HEK293T (cell line): ENCODE measurements around the gene ROPN1L.

Experiments
- CTCF ChIA-PET: fragments of 350-600 bp; formaldehyde crosslinking; extraction: SDS; loops from one replicate; lab custom pipeline; 2021; ENCODE audit warnings: antibody characterized with exemption, inconsistent platforms; lab: Yijun Ruan, JAX
- POLR2A ChIA-PET: fragments of 350-600 bp; formaldehyde crosslinking; extraction: SDS; loops from one replicate; lab custom pipeline; 2020; ENCODE audit warnings: antibody characterized with exemption, inconsistent platforms; lab: Yijun Ruan, JAX
- DNase-seq: peaks from one replicate; pipeline ENCODE4 v3.0.0; 2012; ENCODE audit warnings: mixed read lengths; ENCODE audit errors: extremely low spot score
- ARNT ChIP-seq: fragments of 450-650 bp; IDR thresholded peaks from 2 replicates; pipeline ENCODE4 v1.6.1; 2017; ENCODE audit warnings: mild to moderate bottlenecking
- BHLHE40 ChIP-seq: fragments of 450-650 bp; IDR thresholded peaks from 2 replicates; pipeline ENCODE4 v1.6.1; 2016; ENCODE audit warnings: mild to moderate bottlenecking, moderate library complexity, borderline replicate concordance
- CTBP1 ChIP-seq: fragments of 450-650 bp; IDR thresholded peaks from 2 replicates; pipeline ENCODE4 v1.6.1; 2016; ENCODE audit warnings: borderline replicate concordance
- ELF4 ChIP-seq: fragments of 450-650 bp; IDR thresholded peaks from 2 replicates; pipeline ENCODE4 v1.6.1; 2017; ENCODE audit warnings: antibody characterized with exemption
- FOXA1 ChIP-seq: fragments of 450-650 bp; IDR thresholded peaks from 2 replicates; pipeline ENCODE4 v1.6.1; 2016; ENCODE audit warnings: mild to moderate bottlenecking
- FOXK2 ChIP-seq: fragments of 450-650 bp; IDR thresholded peaks from 2 replicates; pipeline ENCODE4 v1.6.1; 2016; ENCODE audit warnings: mild to moderate bottlenecking
- FOXM1 ChIP-seq: fragments of 450-650 bp; IDR thresholded peaks from 2 replicates; pipeline ENCODE4 v1.6.1; 2017; ENCODE audit warnings: mild to moderate bottlenecking, borderline replicate concordance
- HDGF ChIP-seq: fragments of 450-650 bp; IDR thresholded peaks from 2 replicates; pipeline ENCODE4 v1.6.1; 2017; ENCODE audit warnings: antibody characterized with exemption, borderline replicate concordance
- L3MBTL2 ChIP-seq: fragments of 450-650 bp; conservative IDR thresholded peaks from 2 replicates; pipeline ENCODE4 v1.6.1; 2016; ENCODE audit warnings: mild to moderate bottlenecking
- LEF1 ChIP-seq: fragments of 450-650 bp; IDR thresholded peaks from 2 replicates; pipeline ENCODE4 v1.6.1; 2017; ENCODE audit warnings: mild to moderate bottlenecking, borderline replicate concordance
- NFRKB ChIP-seq: fragments of 450-650 bp; IDR thresholded peaks from 2 replicates; pipeline ENCODE4 v1.6.1; 2016; ENCODE audit warnings: mild to moderate bottlenecking, moderate library complexity
- SP1 ChIP-seq: fragments of 450-650 bp; IDR thresholded peaks from 2 replicates; pipeline ENCODE4 v1.6.1; 2017
- SUZ12 ChIP-seq: fragments of 450-650 bp; IDR thresholded peaks from 2 replicates; pipeline ENCODE4 v1.6.1; 2016; ENCODE audit warnings: mild to moderate bottlenecking
- TARDBP ChIP-seq: fragments of 450-650 bp; IDR thresholded peaks from 2 replicates; pipeline ENCODE4 v1.6.1; 2016
- ZNF384 ChIP-seq: fragments of 450-650 bp; IDR thresholded peaks from 2 replicates; pipeline ENCODE4 v1.6.1; 2016
- TF ChIP-seq, protein P1 (sequence below): fragments of 450-650 bp; IDR thresholded peaks from 2 replicates; pipeline ENCODE4 v1.6.1; 2016

The ROPN1L gene

DNA sequence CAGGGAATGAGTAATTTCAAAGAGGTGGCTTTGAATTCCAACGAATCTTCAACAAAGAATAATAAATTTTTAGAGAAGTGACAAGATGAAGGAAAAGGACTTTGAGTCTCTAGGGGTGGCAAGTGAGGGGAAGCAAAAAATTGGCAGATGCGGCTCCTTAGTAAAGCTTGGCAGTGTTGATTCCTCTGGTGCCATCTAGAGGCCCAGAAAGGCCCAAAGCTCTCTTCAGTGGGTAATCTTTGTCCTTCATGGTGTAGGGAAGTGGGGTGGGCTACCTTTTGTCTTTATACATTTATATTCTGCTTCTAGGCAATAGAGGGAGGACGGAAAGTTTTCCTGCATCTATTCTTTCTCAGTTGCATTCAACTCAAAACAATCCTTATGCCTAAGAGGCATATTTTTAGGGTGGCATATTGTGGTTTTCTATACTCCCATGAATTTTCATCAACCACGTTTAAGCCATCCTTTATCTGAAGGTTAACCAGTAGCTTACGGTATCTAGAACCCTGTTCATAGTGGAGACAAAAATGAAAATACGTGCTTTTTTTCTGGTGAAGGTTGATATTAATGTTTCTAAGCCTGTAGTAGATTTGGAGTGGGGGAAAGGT, 17.5 kb upstream of the ROPN1L start:
- POLR2A ChIA-PET: interaction anchor here (1.3 kb wide), 1 partner anchor 9 kb away, joined by 4 read pairs; no protein-coding TSS in a partner anchor

DNA sequence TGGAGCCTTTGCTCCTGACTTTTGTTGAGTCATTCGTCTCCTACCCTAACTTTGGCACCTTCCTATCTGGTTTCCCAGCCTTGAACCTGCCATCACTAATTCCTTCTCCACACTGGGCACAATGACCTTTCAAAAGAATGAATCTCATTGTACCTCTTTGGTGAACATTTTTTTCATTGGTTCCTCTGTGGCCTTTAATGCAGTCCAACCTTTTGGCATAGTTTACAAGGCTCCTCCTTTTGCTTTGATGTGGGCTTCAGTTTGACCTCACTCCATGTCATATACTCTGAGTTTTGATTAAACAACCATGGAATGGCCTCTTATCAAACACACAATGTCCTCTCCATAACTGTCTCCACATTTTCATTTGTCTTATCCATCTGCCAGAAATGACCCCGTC, 14.5 kb upstream of the ROPN1L start:
- CTCF ChIA-PET: no interaction called here
- POLR2A ChIA-PET: no interaction called here
- no peak for TF ChIP-seq CTBP1
- TF ChIP-seq SP1: no peak
- no peak for TF ChIP-seq SUZ12
- no peak for TF ChIP-seq FOXK2
- no peak for TF ChIP-seq ELF4
- TF ChIP-seq, protein P1, sequence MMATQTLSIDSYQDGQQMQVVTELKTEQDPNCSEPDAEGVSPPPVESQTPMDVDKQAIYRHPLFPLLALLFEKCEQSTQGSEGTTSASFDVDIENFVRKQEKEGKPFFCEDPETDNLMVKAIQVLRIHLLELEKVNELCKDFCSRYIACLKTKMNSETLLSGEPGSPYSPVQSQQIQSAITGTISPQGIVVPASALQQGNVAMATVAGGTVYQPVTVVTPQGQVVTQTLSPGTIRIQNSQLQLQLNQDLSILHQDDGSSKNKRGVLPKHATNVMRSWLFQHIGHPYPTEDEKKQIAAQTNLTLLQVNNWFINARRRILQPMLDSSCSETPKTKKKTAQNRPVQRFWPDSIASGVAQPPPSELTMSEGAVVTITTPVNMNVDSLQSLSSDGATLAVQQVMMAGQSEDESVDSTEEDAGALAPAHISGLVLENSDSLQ: no peak
- no peak for TF ChIP-seq ARNT
- TF ChIP-seq ZNF384: no peak
- TF ChIP-seq HDGF: no peak
- TF ChIP-seq L3MBTL2: no peak
- TF ChIP-seq FOXA1: no peak
- TF ChIP-seq BHLHE40: no peak
- TF ChIP-seq TARDBP: no peak
- DNase-seq: no peak

More for the DNA sequence above, 17.5 kb upstream of the ROPN1L start:
- no peak for TF ChIP-seq BHLHE40
- no peak for TF ChIP-seq NFRKB
- no peak for TF ChIP-seq ELF4
- TF ChIP-seq SUZ12: no peak
- TF ChIP-seq FOXM1: no peak
- no peak for TF ChIP-seq ARNT
- no peak for TF ChIP-seq SP1
- TF ChIP-seq HDGF: no peak
- no peak for TF ChIP-seq LEF1
- TF ChIP-seq CTBP1: no peak
- no peak for TF ChIP-seq FOXK2
- TF ChIP-seq, protein P1: no peak
- TF ChIP-seq ZNF384: no peak
- no peak for TF ChIP-seq TARDBP
- TF ChIP-seq L3MBTL2: no peak
- no peak for TF ChIP-seq FOXA1
- DNase-seq: peak; percentile 28
- CTCF ChIA-PET: interaction anchor here (0.6 to 1.5 kb wide), 4 partner anchors 20 to 141 kb away, joined by 3 to 7 read pairs (median 4); no protein-coding TSS in a partner anchor

DNA sequence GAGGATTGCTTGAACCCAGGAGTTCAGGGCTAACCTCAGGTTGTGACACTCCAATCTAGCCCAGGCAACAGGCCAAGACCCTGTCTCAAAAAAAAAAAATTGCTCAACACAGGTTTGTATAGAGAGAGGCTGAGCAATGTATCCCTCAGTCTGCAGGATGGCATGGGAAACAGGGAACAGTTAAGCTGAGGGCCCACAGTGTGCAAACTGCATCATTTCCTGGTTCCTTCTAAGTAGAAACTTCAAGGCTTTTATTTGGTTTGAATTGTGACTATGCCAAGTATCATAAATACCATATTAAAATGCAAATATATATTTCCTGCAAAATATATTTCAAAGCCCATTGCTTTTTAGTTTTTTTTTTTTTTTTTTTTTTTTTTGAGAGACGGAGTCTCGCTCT, 13.7 kb upstream of the ROPN1L start:
- TF ChIP-seq, protein P1: no peak
- no peak for TF ChIP-seq TARDBP
- TF ChIP-seq L3MBTL2: no peak
- TF ChIP-seq HDGF: no peak
- TF ChIP-seq FOXM1: no peak
- no peak for TF ChIP-seq BHLHE40
- no peak for TF ChIP-seq ZNF384
- TF ChIP-seq CTBP1: no peak
- no peak for TF ChIP-seq ARNT
- TF ChIP-seq FOXA1: no peak
- TF ChIP-seq NFRKB: no peak
- TF ChIP-seq LEF1: no peak
- no peak for TF ChIP-seq SP1
- TF ChIP-seq ELF4: no peak
- no peak for TF ChIP-seq SUZ12
- TF ChIP-seq FOXK2: no peak
- ChIA-PET CTCF (no interaction called here), POLR2A (no interaction called here)
- no peak for DNase-seq

DNA sequence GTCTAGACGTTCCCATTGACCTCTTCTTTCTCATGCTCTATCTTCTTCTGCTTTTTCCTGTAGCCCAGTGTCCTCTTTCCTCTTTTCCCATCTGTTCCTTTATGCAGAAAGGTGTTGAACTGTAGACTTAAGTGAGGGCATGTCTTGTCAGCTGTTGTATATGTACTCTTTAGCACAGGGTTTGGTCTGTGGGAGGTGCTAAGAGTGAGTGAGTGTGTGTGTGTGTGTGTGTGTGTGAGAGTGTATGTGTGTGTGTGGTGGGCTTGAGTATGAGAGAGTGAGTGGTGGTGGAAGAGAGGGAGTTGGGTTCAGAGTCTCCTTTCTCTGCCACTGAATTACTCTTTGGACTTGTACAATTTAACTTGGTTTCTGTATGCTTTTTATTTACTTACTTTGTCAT, 10.3 kb upstream of the ROPN1L start:
- DNase-seq: no peak
- TF ChIP-seq LEF1 (no peak), L3MBTL2 (no peak), FOXM1 (no peak), ARNT (no peak)
- TF ChIP-seq, protein P1: no peak
- POLR2A ChIA-PET: no interaction called here
- CTCF ChIA-PET: no interaction called here

DNA sequence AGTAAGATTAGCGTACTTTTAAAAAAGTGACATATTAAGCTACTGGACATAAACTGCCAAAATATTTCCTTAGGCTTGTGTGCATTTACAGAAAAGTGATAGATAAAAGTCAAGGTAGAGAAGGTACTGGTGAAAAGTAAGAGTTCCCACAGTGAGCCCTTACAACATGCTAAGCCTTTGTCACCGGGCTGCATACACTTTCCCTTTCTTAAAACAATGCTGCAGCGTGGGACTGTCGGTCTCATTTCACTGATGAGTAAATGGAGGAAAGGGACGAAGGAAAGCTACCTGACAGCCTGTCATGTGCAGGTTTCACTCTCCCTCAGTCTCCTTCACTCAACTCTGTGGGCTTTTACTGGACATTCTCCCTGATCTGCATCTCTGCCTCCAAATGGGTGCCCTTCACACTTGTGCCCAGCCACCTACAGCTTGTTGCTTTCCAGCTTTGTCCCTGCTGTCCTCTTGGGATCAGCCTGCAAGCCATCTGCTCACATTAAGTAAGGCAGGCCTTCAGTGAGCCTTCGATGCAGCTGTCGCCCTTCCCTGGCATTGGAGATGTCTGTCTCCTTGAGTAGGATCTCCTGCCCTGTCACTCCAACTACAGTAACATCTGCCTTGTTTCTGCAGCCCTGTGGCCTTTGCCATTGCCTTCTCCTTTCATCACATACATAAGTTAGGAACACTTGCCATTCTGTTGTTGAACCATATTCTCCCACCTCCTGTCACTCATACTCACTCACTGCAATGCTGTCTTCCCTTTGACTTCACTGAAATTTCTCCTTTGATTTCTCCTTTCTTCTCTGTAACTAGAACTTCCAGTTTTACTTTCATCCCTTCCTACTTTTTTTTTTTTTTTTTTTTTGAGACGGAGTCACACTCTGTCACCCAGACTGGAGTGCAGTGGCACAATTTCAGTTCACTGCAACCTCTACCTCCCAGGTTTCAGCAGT, 9.3 kb upstream of the ROPN1L start:
- POLR2A ChIA-PET: interaction anchor here (0.8 kb wide), 1 partner anchor 9 kb away, joined by 3 read pairs; no protein-coding TSS in a partner anchor
- TF ChIP-seq, protein P1: peak; percentile 19; the same call in 1 of the 2 replicates
- no peak for TF ChIP-seq L3MBTL2
- CTCF ChIA-PET: no interaction called here
- DNase-seq: no peak
